ENCODE measurements around the gene MBLAC1. TPM values are rescaled to one million over a fixed set of nuclear protein-coding genes. Genes with fewer than 3 reads are reported as not detected.

Gene MBLAC1
- total and polyA plus RNA-seq, 2 of the 4 experiments (the other 2 are of a cell fraction) = 0.72 to 1.4 TPM

GRCh38 chr7:100122568-100122967 is 4.2 kb upstream of the MBLAC1 start:
- Histone ChIP-seq H2BK120ac (ENCODE audit: low read depth, low read length) (no peak overlapping the region), H3K4me3 (ENCODE audit: insufficient read depth, low read depth, low read length) (no peak overlapping the region), H2AFZ (replicated peaks; ENCODE audit: low read length, poor library complexity) (no peak overlapping the region), H3K18ac (ENCODE audit: low read depth, low read length) (no peak overlapping the region), H3K36me3 (ENCODE audit: control insufficient read depth, insufficient read depth, low read length) (peaks cover 4% of the 10 kb centered on the region; the same call in 1 of the 2 replicates), H3K56ac (ENCODE audit: extremely low read depth, insufficient read depth, low read length) (no peak overlapping the region), H3K9ac (ENCODE audit: low read depth, low read length) (no peak overlapping the region), H3K79me1 (ENCODE audit: low read depth in 1 of 2, low read length in 2 of 2) (peaks cover 28 to 61% of the 10 kb centered on the region in 2 experiments), H3K14ac (replicated peaks; ENCODE audit: low read depth, low read length) (no peak overlapping the region), H2BK20ac (ENCODE audit: low read depth, low read length) (no peak overlapping the region), H2AK9ac (replicated peaks; ENCODE audit: low read depth, low read length, poor library complexity) (no peak overlapping the region), H2BK15ac (ENCODE audit: low read depth, low read length) (no peak overlapping the region), H4K20me1 (ENCODE audit: insufficient read depth, low read length) (no peaks in the 10 kb centered on the region; the same call in 1 of the 2 replicates), H3K9me1 (ENCODE audit: insufficient read depth, low read length) (peaks cover 17% of the 10 kb centered on the region), H2BK5ac (ENCODE audit: low read depth, low read length, poor library complexity, severe bottlenecking) (no peak overlapping the region), H3K9me3 (ENCODE audit: control insufficient read depth, insufficient read depth, low read length) (no peaks in the 10 kb centered on the region), H3K4me1 (ENCODE audit: control insufficient read depth, insufficient read depth, low read length) (peaks cover 6% of the 10 kb centered on the region; the same call in 1 of the 2 replicates), H3K23ac (ENCODE audit: low read depth, low read length) (no peak overlapping the region), H2AK5ac (ENCODE audit: low read depth, low read length) (no peak overlapping the region), H4K5ac (ENCODE audit: low read depth, low read length) (no peak overlapping the region), H3K27ac (ENCODE audit: insufficient read depth, low read length) (no peak overlapping the region), H3K4me2 (ENCODE audit: low read depth, low read length) (no peak overlapping the region), H3K4ac (ENCODE audit: low read depth, low read length) (no peak overlapping the region), H4K8ac (ENCODE audit: low read depth in 2 of 2, low read length in 2 of 2) (no peak overlapping the region), H3K27me3 (ENCODE audit: control insufficient read depth, insufficient read depth, low read length) (no peaks in the 10 kb centered on the region), H4K91ac (ENCODE audit: insufficient read depth, low read depth, low read length) (no peak overlapping the region)
- ATAC-seq (ENCODE audit: low read depth) = no peak
- CTCF ChIA-PET = no interaction called here
- 100% methylated on average over 1 of the region's 1 CpG; no CpG with 5 or more reads in 1 of the 2 experiments for WGBS, 2 experiments (ENCODE audit: extremely low coverage in 2 of 2, insufficient read length in 1 of 2)
- TF ChIP-seq RAD21 (IDR thresholded peaks at IDR 0.05; ENCODE audit: low read length) (no peak), RFX5 (IDR thresholded peaks at IDR 0.05; ENCODE audit: low read depth, low read length) (no peak), FOS (IDR thresholded peaks at IDR 0.05; ENCODE audit: low read depth, low read length) (no peak)
- dilution Hi-C loops (cut with HindIII; ENCODE audit: low sequenced_read_pairs, unreplicated experiment) = no loop called here
- BruUV-seq (replicated peaks) = no TSS peak
- in situ Hi-C loops (cut with MboI; ENCODE audit: low sequenced_read_pairs) = no loop called here
- no peak for DNase-seq
- POLR2A ChIA-PET (ENCODE audit: unreplicated experiment) = no interaction called here
- intact Hi-C loops (cut with micrococcal nuclease) = no loop called here
